ENCODE results near the gene PLEKHO2.

- TF ChIP-seq CTCF (IDR thresholded peaks at IDR 0.05 in 8 of 11, conservative IDR thresholded peaks at IDR 0.05 in 3 of 11) (no peak), POLR2A (IDR thresholded peaks at IDR 0.05) (no peak), POLR2AphosphoS5 (IDR thresholded peaks at IDR 0.05) (no peak)
Observed at GRCh38 chr15:64903326-64903950, 61.7 kb downstream of the PLEKHO2 start.
